OCI-LY7 (cell line): ENCODE data around the gene TUG1. TPM values are rescaled to one million over a fixed set of nuclear protein-coding genes. Genes with fewer than 3 reads are reported as not detected.

ENCODE experiments used
- BruUV-seq: library from RNA; stranded (reverse); fragments of 400-500 nt; replicated peaks from 2 replicates; lab custom pipeline; 2021; lab: Mats Ljungman, UMichigan
- CTCF ChIA-PET: fragments of 300-600 bp; sonication (Branson Sonifier 250); formaldehyde crosslinking; loops from one replicate; lab custom pipeline; 2022; ENCODE audit warnings: antibody characterized with exemption; ENCODE audit not compliant: unreplicated experiment; lab: Charles Lee
- POLR2A ChIA-PET: fragments of 300-600 bp; sonication (Branson Sonifier 250); formaldehyde crosslinking; loops from one replicate; lab custom pipeline; 2022; ENCODE audit warnings: antibody characterized with exemption; lab: Charles Lee
- DNase-seq: peaks from one replicate; pipeline ENCODE4 v3.0.0-alpha.2; 2015; ENCODE audit warnings: low spot score
- H2AFZ ChIP-seq: fragments of 200-600 bp; sonication (generic), shearing (Covaris generic); 2 replicates; pipeline ENCODE4 v1.6.1; 2014; ENCODE audit warnings: mild to moderate bottlenecking, antibody characterized with exemption, low read length, moderate library complexity
- H3K27ac ChIP-seq: fragments of 200-600 bp; sonication (generic); 2 replicates; pipeline ENCODE4 v1.5.1; 2014; ENCODE audit warnings: mixed run types, low read depth, mild to moderate bottlenecking, moderate library complexity, low read length, inconsistent platforms; ENCODE audit not compliant: poor library complexity, severe bottlenecking
- H3K36me3 ChIP-seq: fragments of 200-600 bp; sonication (generic); 2 replicates; pipeline ENCODE4 v1.6.1; 2014; ENCODE audit warnings: mild to moderate bottlenecking, antibody characterized with exemption, low read length, moderate library complexity, mixed read lengths; ENCODE audit not compliant: insufficient read depth
- H3K4me1 ChIP-seq: fragments of 200-600 bp; sonication (generic); 2 replicates; pipeline ENCODE4 v1.5.1; 2014; ENCODE audit warnings: mild to moderate bottlenecking, low read length; ENCODE audit not compliant: insufficient read depth, poor library complexity, severe bottlenecking
- H3K4me2 ChIP-seq: fragments of 200-600 bp; sonication (generic); 2 replicates; pipeline ENCODE4 v1.6.1; 2014; ENCODE audit warnings: mild to moderate bottlenecking, low read length
- H3K4me3 ChIP-seq: fragments of 200-600 bp; sonication (generic); 2 replicates; pipeline ENCODE4 v1.5.1; 2014; ENCODE audit warnings: mild to moderate bottlenecking, low read depth, low read length; ENCODE audit not compliant: poor library complexity, severe bottlenecking
- H3K79me2 ChIP-seq: fragments of 200-600 bp; sonication (generic); 2 replicates; pipeline ENCODE4 v1.6.1; 2016; ENCODE audit warnings: low read depth, mild to moderate bottlenecking, low read length, moderate library complexity, mixed read lengths; ENCODE audit not compliant: insufficient read depth
- H3K9me2 ChIP-seq: fragments of 200-600 bp; sonication (generic); 2 replicates; pipeline ENCODE4 v1.6.1; 2016; ENCODE audit warnings: mild to moderate bottlenecking, low read length, mixed read lengths; ENCODE audit not compliant: insufficient read depth
- H3K9me3 ChIP-seq: fragments of 200-600 bp; sonication (generic); 2 replicates; pipeline ENCODE4 v1.6.1; 2014; ENCODE audit warnings: mild to moderate bottlenecking, mixed run types, low read length, mixed read lengths
- H4K20me1 ChIP-seq: fragments of 200-600 bp; sonication (generic); 2 replicates; pipeline ENCODE4 v1.6.1; 2014; ENCODE audit warnings: mild to moderate bottlenecking, antibody characterized with exemption, low read length, moderate library complexity, mixed read lengths; ENCODE audit not compliant: insufficient read depth
- CTCF ChIP-seq: fragments of 200-600 bp; sonication (generic); conservative IDR thresholded peaks from 2 replicates; pipeline ENCODE4 v1.5.1; 2014; ENCODE audit warnings: mild to moderate bottlenecking, antibody characterized with exemption, low read length, moderate library complexity, mixed read lengths
- EZH2phosphoT487 ChIP-seq: fragments of 200-600 bp; sonication (generic); IDR thresholded peaks from 2 replicates; pipeline ENCODE4 v1.6.1; 2018; ENCODE audit warnings: low read depth, borderline replicate concordance, mild to moderate bottlenecking, mixed run types, antibody characterized with exemption, low read length, moderate library complexity, mixed read lengths
- intact Hi-C: fragments of 100-400 bp; cut with micrococcal nuclease; formaldehyde crosslinking; loops from one replicate; pipeline ENCODE4 v1.10.0; 2022; ENCODE audit not compliant: unreplicated experiment
- total RNA-seq, 2 experiments: library from RNA; depleted of rRNA in 1 of 2; stranded (reverse); fragments of >200 nt in 1 of 2; shearing (Covaris generic) in 1 of 2; gene quantifications; 2 replicates each; pipeline ENCODE4 v1.2.3, GENCODE V29; 2014 to 2022

Gene TUG1
- total RNA-seq, 2 experiments from 2014 or later = 70.3 to 109 TPM

GRCh38 chr22:31005535-31005934 lies 36.5 kb downstream of the TUG1 start:
- Histone ChIP-seq H3K4me2 (no peak overlapping the region), H3K9me2 (no peaks in the 10 kb centered on the region), H3K27ac (no peak overlapping the region), H3K36me3 (no peaks in the 10 kb centered on the region), H3K4me3 (no peak overlapping the region), H3K9me3 (no peaks in the 10 kb centered on the region), H3K4me1 (no peaks in the 10 kb centered on the region), H4K20me1 (no peaks in the 10 kb centered on the region), H2AFZ (no peak overlapping the region), H3K79me2 (no peaks in the 10 kb centered on the region)
- no TSS peak for BruUV-seq
- POLR2A ChIA-PET = no interaction called here
- no peak for DNase-seq
- TF ChIP-seq EZH2phosphoT487 (no peak), CTCF (no peak)
- intact Hi-C loops = no loop called here
- CTCF ChIA-PET = no interaction called here

- Histone ChIP-seq H4K20me1 (no peaks in the 10 kb centered on the region), H2AFZ (no peak overlapping the region), H3K27ac (no peak overlapping the region), H3K36me3 (no peaks in the 10 kb centered on the region), H3K9me3 (no peaks in the 10 kb centered on the region), H3K4me2 (no peak overlapping the region), H3K9me2 (no peaks in the 10 kb centered on the region), H3K79me2 (no peaks in the 10 kb centered on the region), H3K4me1 (no peaks in the 10 kb centered on the region), H3K4me3 (no peak overlapping the region)
- no peak for TF ChIP-seq EZH2phosphoT487
- TF ChIP-seq CTCF = no peak
- BruUV-seq = no TSS peak
- ChIA-PET CTCF (interaction anchor here (0.5 kb wide), 1 partner anchor 303 kb away, joined by 3 read pairs; no protein-coding TSS in a partner anchor), POLR2A (no interaction called here)
- no peak for DNase-seq
- intact Hi-C loops = no loop called here
These were observed 50.3 kb downstream of the TUG1 start for GRCh38 chr22:31019191-31019930.

- TF ChIP-seq CTCF (no peak), EZH2phosphoT487 (no peak)
- no peaks in the 10 kb centered on the region for H3K9me2 ChIP-seq
- H3K9me3 ChIP-seq = no peaks in the 10 kb centered on the region
- CTCF ChIA-PET = no interaction called here
- H3K4me1 ChIP-seq = no peaks in the 10 kb centered on the region
- intact Hi-C loops = no loop called here
- no peaks in the 10 kb centered on the region for H3K36me3 ChIP-seq
- H3K27ac ChIP-seq = no peak overlapping the region
- H2AFZ ChIP-seq = no peak overlapping the region
- POLR2A ChIA-PET = no interaction called here
- no peaks in the 10 kb centered on the region for H3K79me2 ChIP-seq
- H3K4me3 ChIP-seq = no peak overlapping the region
- BruUV-seq = no TSS peak
- H3K4me2 ChIP-seq = no peak overlapping the region
- no peaks in the 10 kb centered on the region for H4K20me1 ChIP-seq
- no peak for DNase-seq
These were observed 51.3 kb downstream of the TUG1 start for GRCh38 chr22:31020334-31020733.
